Endodermal cell (in vitro differentiated cells): ENCODE results near the gene OS9. TPM values are rescaled to one million over a fixed set of nuclear protein-coding genes. Genes with fewer than 3 reads are reported as not detected.

Experiments used
- DNase-seq: peaks from one replicate; pipeline ENCODE4 v3.0.0-alpha.2; 2017
- H3K27ac ChIP-seq: 2 replicates; pipeline ENCODE4 v1.5.1; 2013; ENCODE audit warnings: mild to moderate bottlenecking, low read depth, low read length, moderate library complexity
- H3K27me3 ChIP-seq: 2 replicates; pipeline ENCODE4 v1.6.1; 2013; ENCODE audit warnings: mild to moderate bottlenecking, low read length, moderate library complexity; ENCODE audit not compliant: insufficient read depth, control insufficient read depth, poor library complexity, severe bottlenecking
- H3K36me3 ChIP-seq: 2 replicates; pipeline ENCODE4 v1.7.0; 2013; ENCODE audit warnings: mild to moderate bottlenecking, low read length, moderate library complexity; ENCODE audit not compliant: control insufficient read depth, insufficient read depth
- H3K4me1 ChIP-seq: one replicate; pipeline ENCODE4 v1.7.0; 2013; ENCODE audit warnings: low read length; ENCODE audit not compliant: control insufficient read depth, insufficient read depth
- H3K4me3 ChIP-seq: 2 replicates; pipeline ENCODE4 v1.5.1; 2013; ENCODE audit warnings: mild to moderate bottlenecking, low read length, moderate library complexity
- H3K9ac ChIP-seq: 2 replicates; pipeline ENCODE4 v1.6.1; 2013; ENCODE audit warnings: mild to moderate bottlenecking, low read length, moderate library complexity; ENCODE audit not compliant: poor library complexity, severe bottlenecking; ENCODE audit errors: extremely low read depth
- H3K9me3 ChIP-seq: 2 replicates; pipeline ENCODE4 v1.6.1; 2013; ENCODE audit warnings: mild to moderate bottlenecking, low read length, moderate library complexity; ENCODE audit not compliant: control insufficient read depth
- H3K27ac Mint-ChIP-seq: 2 replicates; pipeline ENCODE4 v1.8.0; 2020; ENCODE audit warnings: mixed read lengths
- H3K27me3 Mint-ChIP-seq: 2 replicates; pipeline ENCODE4 v1.8.0; 2021; ENCODE audit warnings: mild to moderate bottlenecking, mixed read lengths; ENCODE audit not compliant: insufficient read depth
- H3K36me3 Mint-ChIP-seq: 2 replicates; pipeline ENCODE4 v1.8.0; 2020; ENCODE audit warnings: low read depth, mixed read lengths
- H3K4me1 Mint-ChIP-seq: 2 replicates; pipeline ENCODE4 v1.8.0; 2020; ENCODE audit warnings: mixed read lengths
- H3K4me3 Mint-ChIP-seq: 2 replicates; pipeline ENCODE4 v1.8.0; 2020; ENCODE audit warnings: mild to moderate bottlenecking, moderate library complexity, mixed read lengths
- H3K9me3 Mint-ChIP-seq: 2 replicates; pipeline ENCODE4 v1.8.0; 2020; ENCODE audit warnings: mild to moderate bottlenecking, mixed read lengths
- CTCF ChIP-seq: fragments of 200-600 bp; sonication (generic); conservative IDR thresholded peaks from 2 replicates; pipeline ENCODE4 v1.5.0; 2021; ENCODE audit warnings: antibody characterized with exemption, mild to moderate bottlenecking
- WGBS, 2 experiments: methylation state at CpG; one replicate each; pipeline versions ENCODE4 v1.1.5 to v1.1.7; 2013; ENCODE audit warnings: missing lambda C conversion rate in 2 of 2, mixed read lengths in 1 of 2; ENCODE audit not compliant: insufficient coverage in 1 of 2, insufficient read length in 1 of 2; 5-methylcytosine and 5-hydroxymethylcytosine counted together
- total RNA-seq, 2 donors: library from RNA; stranded (reverse); fragmentation: NEBNext Ultra II Directional in 1 of 2; extraction: Animal tissue kit (Norgen Biotek cat#: 25700) in 1 of 2; gene quantifications; 2 replicates in 1 of 2; 3 replicates in 1 of 2; pipeline ENCODE4 v1.2.1, GENCODE V29; 2021

The OS9 gene
- total RNA-seq, 2 donors from 2014 or later: 108 to 142 TPM

- Mint-ChIP-seq H3K9me3 (no peaks in the 10 kb centered on the region), H3K27me3 (peaks cover 94% of the 10 kb centered on the region), H3K27ac (no peak overlapping the region), H3K36me3 (no peaks in the 10 kb centered on the region), H3K4me3 (no peak overlapping the region), H3K4me1 (peaks cover 7% of the 10 kb centered on the region)
- Histone ChIP-seq H3K4me1 (no peaks in the 10 kb centered on the region), H3K27ac (no peak overlapping the region), H3K36me3 (no peaks in the 10 kb centered on the region), H3K9me3 (no peaks in the 10 kb centered on the region), H3K27me3 (peaks cover 100% of the 10 kb centered on the region), H3K4me3 (no peak overlapping the region), H3K9ac (no peak overlapping the region)
- no peak for TF ChIP-seq CTCF
- 80 to 100% methylated on average over 2 to 6 of the region's 6 CpGs for WGBS, 2 experiments
- DNase-seq: no peak
Measured at GRCh38 chr12:57733928-57734327, 40.0 kb downstream of the OS9 start.

GRCh38 chr12:57734591-57734990 is 40.7 kb downstream of the OS9 start:
- H3K27ac ChIP-seq: no peak overlapping the region
- Mint-ChIP-seq H3K4me3 (no peak overlapping the region), H3K27me3 (peaks cover 94% of the 10 kb centered on the region), H3K36me3 (no peaks in the 10 kb centered on the region), H3K27ac (no peak overlapping the region), H3K4me1 (peaks cover 8% of the 10 kb centered on the region), H3K9me3 (no peaks in the 10 kb centered on the region)
- H3K4me1 ChIP-seq: no peaks in the 10 kb centered on the region
- 80 to 85% methylated on average over 4 of the region's 4 CpGs for whole genome bisulfite sequencing, 2 experiments
- H3K9me3 ChIP-seq: no peaks in the 10 kb centered on the region
- no peak for DNase-seq
- H3K4me3 ChIP-seq: no peak overlapping the region
- no peaks in the 10 kb centered on the region for H3K36me3 ChIP-seq
- no peak overlapping the region for H3K9ac ChIP-seq
- H3K27me3 ChIP-seq: peaks cover 100% of the 10 kb centered on the region
- TF ChIP-seq CTCF: no peak

DNA sequence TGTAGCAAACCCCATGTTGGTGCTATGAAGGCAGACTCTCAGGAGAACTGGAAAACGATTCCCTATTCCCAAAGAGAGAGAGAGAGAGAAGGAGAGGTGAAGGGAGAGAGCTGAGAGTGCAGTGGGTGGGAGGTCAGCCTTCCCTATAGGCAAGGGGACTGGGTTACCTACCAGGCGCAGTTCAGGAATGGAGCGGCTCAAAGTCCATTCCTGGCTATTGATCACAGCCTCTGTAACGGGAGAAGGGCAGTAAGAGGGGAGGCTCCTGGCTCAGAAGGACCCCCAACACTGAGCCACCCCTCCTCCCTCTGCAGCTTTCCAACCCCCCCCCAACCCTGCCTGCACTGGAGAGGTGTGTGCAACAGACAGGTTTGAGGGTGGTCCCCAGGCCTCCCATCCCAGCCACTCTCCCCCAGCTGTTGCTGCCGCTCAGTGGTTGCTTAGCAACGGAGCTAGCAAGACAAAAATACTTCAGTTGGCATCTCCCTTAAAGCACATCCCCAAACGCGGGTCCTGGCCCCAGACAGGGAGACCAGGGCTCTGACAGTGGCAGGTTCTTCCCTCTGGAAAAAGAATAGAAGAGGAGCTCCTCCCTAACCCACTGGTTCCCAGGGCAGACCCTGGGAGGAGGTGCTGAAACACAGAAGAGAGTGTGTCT is 41.4 kb downstream of the OS9 start:
- H3K4me3 ChIP-seq: no peak overlapping the region
- no peak for TF ChIP-seq CTCF
- 0 to 21% methylated on average over 2 to 8 of the region's 8 CpGs for WGBS, 2 experiments
- no peaks in the 10 kb centered on the region for H3K9me3 ChIP-seq
- Mint-ChIP-seq H3K4me1 (peaks cover 8% of the 10 kb centered on the region), H3K4me3 (no peak overlapping the region), H3K27ac (no peak overlapping the region), H3K36me3 (no peaks in the 10 kb centered on the region), H3K27me3 (peaks cover 94% of the 10 kb centered on the region), H3K9me3 (no peaks in the 10 kb centered on the region)
- no peak for DNase-seq
- H3K9ac ChIP-seq: no peak overlapping the region
- H3K36me3 ChIP-seq: no peaks in the 10 kb centered on the region
- H3K27ac ChIP-seq: no peak overlapping the region
- H3K4me1 ChIP-seq: no peaks in the 10 kb centered on the region
- peaks cover 100% of the 10 kb centered on the region for H3K27me3 ChIP-seq
